Measurements from ENCODE around the gene RPL22L1.
"Not testable (repeated sequence)": the region's sequence is repeated elsewhere in the genome, so short reads cannot be mapped to it uniquely, and the experiment has no call there.

The RPL22L1 gene

DNA sequence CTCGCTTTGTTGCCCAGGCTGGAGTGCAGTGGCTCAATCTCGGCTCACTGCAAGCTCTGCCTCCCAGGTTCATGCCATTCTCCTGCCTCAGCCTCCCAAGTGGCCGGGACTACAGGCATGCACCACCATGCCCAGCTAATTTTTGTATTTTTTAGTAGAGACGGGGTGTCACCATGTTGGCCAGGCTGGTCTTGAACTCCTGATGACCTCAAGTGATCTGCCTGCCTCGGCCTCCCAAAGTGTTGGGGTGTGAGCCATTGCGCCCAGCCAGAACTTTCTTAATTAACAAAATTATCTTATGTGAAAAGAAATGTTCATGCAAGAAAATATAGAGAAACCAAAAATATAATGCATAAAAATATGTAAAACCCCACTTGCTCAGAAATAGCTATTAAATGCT is 7.3 kb upstream of the RPL22L1 start:
- not testable (repeated sequence) for DNase-seq

DNA sequence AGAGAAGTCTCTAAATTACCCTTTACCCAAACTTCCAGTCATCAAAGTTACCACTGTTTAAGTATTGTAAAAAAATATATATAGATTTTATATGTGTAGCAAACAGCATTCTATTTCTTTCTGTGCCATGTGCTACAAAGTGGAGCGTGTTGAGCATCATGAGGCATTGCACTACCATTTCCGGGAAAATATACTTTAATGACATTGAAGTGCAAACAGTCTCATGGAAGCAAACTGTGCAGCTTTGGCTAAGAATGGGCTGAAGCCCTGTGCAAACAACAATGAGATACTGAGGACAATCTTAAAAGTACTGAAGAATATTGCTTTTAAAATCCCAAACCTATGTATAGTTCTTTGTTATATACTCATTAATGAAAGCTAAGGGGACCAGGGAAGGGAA is 6.5 kb upstream of the RPL22L1 start:
- DNase-seq, result no peak

DNA sequence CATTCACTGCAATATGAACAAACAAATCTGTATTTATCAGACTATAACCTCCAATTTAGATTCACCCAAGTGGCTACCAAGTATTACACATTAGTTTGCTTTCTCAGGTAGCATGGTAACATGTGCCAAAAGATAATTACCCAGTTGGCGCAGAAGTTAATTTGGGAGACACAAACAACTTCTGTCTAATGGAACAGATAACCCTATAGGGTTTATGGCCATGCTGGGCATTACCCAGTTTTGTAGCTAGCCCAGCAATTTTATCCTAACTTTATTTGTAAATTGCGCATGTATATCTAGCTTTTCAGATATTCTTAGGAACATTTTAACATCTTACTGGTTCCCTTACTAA is 780 bp downstream of the RPL22L1 start:
- DNase-seq, result no peak

DNA sequence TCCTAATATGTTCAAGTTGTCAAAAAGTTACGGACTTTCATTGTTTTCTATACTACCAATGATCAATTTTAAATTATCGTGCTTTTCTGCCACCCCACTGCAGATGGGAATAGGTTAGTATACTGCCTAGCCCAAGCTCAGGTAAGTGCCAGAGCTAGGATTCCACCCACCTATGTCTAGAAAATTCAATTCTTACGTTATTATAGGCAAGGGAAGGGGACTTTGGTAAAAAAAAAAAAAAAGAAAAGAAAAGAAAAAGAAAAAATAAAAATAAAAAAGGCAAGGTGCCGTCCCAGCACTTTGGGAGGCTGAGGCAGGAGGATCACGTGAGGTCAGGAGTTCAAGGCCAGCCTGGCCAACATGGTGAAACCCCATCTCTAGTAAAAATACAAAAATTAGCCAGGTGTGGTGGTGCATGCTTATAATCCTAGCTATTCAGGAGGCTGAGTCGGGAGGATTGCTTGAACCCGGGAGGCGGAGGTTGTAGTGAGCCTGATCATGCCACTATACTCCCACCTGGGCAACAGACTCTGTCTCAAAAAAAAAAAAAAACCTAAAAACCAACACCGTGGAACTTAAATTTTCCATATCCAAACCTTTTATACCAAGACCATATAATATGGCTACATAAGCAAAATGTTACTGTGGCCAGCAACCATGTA is 1.3 kb downstream of the RPL22L1 start:
- peak in 1 of 2 experiments; percentile 26 for DNase-seq

DNA sequence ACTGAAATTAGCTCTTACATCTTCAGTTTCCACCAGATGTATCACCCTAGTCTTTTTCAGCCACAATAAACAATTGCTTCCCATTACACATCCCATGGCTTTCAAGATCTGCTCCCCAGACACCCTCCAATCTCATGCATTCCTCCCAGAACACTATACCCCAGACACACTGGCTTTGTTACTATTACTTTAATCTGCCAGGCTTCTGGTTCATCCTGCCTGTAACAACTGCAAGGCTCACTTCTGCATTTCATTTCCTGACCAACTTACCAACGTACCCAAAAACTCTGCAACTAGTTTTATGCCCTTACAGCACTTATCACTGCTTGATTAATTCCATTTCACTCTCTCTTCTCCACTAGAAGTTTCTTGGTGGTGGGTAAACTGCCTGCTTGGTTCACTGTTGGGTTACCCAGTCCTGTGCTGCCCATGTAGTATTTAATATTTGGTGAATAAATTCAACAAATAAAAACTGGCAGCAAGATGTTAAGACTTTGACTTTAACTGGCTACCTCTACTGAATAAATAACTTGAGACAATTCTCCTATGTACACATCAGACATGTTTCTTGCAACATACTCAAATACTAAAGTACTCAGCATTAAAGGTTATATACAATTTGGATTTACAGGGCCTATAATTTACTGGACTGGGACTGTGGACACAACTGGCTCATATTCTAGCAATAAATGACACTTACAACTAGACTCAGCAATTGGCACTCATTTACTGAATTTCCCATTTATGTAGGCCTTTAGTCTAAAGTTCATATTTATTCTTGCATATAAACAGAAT is 2.7 kb downstream of the RPL22L1 start:
- DNase-seq, result no peak

DNA sequence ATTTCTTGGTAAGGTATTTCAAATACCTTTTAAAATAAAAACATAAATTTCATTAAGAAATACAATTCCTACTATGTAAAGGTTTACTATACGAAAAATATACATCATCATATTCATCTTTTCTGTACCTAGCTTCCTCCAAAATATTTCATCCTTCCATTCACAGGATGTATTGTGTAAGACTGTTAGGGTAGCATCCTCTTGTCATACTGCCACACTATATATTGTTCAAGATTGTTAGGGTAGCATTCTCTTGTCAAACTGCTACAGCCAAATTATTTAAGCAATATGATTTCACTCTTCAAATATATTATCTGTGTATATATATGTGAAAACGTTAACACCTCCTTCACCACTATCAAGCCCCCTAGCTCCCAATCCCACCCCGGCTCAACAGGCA is 3.5 kb downstream of the RPL22L1 start:
- no peak for DNase-seq

DNA sequence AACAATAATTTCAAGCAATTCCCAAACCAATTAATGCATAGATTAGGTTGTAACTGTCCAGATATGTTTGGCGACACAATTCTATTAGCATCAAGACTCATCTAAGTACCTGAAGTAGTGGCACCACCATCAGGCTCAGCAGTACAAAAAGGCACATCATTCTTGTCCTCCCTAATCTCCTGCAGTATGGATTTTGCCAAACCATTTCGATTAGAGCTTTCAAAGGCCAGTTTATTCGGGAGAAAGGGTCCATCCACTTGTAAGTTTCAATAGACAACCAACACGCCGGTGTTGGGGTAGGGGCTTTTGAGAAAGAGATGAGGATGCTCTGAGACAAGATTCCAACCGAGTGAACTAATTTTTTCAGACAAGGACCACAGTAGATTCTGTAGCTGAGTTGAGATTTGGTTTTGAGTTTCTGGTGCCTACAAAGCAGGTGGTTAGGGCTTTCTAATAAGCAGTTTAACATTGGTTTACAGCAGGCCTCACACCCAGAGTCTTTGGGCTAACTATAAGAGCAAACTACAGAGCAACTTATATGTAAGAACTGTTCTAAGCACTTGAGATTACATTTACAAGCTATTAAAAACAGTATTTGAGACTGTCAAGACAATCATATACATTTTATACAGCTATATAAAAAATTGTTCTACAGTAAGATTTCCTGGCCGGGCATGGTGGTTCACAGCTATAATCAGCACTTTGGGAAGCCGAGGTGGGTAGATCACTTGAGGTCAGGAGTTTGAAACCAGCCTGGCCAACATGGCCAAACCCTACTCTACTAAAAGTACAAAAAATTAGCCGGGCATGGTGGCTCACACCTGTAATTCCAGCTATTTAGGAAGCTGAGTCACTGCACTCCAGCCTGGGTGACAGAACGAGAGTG is 4.5 kb downstream of the RPL22L1 start:
- DNase-seq, result no peak

DNA sequence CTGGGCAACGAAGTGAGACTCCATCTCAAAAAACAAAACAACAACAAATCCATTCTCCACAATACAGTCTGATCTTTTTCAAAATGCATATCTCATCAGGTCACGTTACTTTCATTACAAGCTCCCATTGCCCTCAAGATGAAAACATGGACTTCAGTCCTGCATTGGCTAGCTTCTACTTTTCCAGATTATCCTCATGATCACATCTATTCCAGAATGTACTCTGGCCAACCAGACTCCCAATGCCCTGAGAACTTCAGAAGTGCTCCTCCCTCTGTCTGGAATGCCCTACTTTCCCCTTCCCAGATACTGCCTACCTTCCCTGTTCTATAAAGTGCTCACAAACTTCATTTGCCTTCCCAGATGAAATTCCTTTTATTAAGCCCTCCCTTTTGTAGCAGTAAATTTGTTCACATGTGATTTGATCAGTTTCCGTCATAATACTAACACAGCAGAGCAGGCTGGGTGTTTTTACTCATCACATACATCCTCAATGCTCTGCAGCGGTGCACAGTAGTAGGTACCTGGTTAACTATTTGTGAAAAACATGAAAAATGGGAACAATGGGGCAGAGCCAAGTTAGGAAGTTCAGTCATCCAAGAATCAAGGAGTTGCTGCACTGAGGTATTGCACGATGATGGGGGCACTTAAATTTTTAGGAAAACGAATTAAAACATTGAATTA is 5.3 kb downstream of the RPL22L1 start:
- no peak for DNase-seq

DNA sequence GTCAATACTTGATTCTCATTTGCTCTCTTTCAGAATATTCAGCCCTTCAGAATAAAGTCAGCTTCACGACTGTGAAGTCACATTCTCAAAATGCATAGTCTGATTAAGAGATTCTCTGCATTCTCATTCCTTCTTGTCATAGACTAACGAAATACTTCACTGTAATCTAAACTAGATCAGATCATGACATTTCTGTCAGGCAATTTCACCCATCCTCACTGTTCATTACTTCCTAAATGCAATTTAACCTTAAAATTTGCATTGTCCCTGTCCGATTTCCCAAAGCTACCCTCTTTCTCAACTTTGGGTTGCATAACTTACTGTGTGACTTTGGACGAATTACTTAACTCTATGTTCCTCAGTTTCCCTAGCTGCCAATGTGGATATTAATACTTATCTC is 6.2 kb downstream of the RPL22L1 start:
- DNase-seq, result no peak

DNA sequence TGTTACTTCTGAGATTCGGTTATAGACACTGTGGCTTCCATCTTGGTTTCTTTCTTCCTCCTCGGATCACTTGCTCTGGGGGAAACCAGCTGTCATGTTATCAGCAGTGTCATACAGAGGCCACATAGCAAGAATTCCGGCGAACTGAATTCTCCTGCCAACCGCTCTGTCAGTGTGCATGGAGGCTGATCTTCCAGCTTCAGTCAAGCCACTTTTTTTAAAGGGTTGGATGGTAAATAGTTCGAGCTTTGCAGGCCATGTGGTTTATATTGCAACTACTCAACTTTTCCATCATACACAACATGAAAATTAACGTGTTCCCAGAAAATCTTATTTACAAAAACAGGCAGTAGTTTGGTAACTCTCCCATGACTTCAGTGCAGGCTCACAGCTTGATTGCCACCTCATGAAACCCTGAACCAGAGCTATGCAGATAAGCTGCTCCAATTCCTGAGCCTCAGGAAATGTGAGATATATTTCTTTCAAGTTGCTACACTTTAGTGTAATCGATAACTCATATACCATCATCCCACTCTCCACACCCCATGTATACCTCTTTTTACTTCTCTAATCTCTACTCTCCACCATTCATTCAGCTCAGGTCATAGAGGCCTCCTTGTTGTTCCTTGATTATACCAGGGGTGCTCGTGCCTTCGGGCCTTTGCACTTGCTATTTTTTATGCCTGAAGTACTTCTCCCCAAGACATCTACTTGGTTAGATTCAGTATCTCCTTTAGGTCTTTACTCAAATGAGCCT is 7.2 kb downstream of the RPL22L1 start:
- DNase-seq, result no peak

DNA sequence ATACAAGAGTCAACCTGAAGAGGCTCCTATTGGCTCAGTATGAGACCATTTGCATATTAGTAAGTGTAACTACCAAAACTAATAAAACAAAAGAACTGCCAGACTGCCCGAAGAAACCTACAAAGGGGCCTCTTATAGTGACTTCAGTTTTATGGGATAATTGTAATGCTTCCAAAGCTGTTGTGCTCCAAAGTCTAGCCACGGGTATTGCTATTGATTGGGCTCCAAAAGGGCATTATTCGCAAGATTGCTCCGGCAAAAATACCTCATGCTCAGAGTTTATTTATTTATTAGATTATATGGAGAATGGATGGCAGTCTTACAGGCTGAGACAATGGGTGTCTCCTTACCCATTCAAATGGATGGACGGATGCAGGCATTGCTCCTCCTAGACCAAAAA is 11.4 kb downstream of the RPL22L1 start:
- DNase-seq, result no peak

DNA sequence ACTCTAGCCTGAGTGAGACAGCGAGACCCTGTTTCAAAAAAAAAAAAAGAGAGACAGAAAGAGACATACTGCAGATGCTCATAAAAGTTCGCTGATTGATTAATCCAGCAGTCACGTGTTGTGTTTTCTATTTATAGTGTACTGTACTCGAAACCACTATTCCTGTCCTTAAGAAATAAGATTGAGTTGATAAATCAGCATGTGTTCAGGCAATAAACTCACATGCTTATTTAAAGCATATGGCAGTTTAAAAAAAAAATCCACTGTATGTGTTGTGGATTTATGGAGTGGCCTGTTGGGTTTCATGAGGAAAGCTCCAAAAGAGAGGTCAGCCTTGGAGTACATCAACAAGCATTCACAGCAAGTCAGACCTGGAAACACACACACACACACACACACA is 17.7 kb downstream of the RPL22L1 start:
- no peak for DNase-seq

DNA sequence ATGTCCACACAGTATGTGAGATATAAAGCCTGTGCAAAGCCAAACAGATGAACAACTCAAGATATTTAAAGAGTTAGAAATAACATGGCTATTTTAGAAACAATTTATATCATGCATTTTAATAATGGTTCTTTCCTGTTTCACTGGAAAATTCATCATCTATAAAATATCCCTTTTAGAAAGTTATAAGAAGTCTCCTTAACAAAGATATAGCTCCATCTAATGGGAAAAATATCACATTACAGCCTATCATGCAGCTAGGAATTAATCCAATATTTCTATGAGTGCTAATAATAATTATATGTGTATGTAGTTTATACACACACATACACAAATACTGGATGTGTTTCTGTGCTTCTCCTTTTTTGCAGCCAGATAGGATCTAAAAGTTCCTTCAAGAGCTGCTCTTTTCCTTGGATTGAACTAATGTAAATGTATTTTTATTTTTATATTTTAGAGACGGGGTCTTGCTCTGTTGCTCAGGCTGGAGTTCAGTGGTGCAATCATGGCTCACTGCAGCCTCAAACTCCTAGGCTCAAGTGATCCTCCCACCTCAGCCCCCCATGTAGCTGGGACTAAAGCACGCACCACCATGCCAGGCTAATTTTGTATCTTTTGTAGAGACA is 21.6 kb downstream of the RPL22L1 start:
- no peak for DNase-seq

DNA sequence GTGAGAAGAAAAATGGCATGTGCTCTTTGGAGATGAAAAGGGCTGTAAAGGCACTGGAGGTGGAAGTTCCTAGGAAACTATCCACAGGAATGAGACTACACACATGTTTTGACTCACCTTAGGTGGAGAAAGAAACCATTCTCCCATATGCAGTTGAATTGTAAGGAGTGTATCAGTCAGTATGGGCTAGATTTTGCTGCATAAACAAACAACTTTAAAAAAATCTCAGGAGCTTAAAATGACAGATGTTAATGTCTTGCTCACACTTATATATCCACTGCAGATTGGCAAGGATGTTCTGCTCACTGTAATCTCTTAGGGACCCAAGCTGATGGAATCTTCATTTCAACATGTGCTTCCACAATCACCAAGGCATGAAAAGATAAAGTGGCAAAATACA is 25.6 kb downstream of the RPL22L1 start:
- DNase-seq, result no peak

DNA sequence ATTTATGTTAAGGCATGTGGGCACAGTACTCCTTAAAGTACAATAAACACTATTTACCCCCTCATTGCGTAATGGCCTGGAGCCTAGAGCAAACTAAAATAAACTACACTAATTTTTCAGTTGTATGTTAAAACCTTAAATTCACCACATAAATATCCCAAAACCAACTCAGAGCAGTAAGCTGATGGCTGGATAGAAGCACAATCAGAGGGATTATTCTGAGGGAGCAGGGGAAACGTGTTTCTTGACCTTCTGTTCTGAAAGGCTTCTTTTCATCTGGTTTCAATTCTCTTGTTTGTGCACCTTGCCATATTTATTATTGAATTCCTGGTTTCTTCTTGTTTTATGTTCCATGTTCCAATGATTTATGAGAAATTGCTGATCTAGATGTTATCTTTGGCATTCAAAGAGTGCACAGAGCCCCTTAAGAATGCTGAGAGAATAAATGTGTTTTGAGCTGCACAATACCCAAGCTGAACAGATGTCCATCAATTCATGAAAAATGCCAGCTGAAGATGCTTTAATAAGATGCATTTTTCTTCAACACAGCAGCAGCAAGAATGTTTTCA is 29.6 kb downstream of the RPL22L1 start:
- DNase-seq, result no peak

DNA sequence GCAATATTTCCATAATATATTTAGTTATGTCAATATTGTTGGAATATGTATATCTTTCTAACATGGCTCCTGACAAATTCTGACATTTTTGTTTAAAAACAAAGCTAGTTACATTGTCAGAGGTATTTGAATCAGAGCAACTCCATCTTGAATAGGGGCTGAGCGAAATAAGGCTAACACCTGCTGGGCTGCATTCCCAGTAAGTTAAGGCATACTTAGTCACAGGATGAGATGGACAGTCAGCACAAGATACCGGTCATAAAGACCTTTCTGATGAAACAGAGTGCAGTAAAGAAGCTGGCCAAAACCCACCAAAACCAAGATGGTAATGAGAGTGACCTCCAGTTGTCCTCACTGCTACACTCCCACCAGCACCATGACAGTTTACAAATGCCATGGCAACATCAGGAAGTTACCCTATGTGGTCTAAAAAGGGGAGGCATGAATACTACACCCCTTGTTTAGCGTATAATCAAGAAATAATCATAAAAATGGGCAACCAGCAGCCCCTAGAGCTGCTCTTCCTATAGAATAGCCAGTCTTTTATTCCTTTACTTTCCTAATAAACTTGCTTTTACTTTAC is 30.4 kb downstream of the RPL22L1 start:
- no peak for DNase-seq

DNA sequence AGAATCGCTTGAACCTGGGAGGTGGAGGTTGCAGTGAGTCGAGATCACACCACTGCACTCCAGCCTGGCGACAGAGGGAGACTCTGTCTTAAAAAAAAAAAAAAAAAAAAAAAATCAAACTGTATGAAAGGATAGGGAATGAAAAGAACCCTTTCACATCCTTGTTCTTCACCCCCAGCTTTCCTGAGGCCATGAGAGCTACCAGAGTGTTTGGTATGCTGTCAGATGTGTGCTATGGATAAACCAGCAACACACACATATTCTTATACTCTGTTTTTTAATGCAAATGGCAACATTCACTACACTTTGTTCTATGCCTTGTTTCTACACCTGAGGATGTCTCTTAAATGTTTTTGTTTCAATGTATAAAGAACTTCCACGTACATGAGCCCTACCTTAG is 33.5 kb downstream of the RPL22L1 start:
- no peak for DNase-seq

DNA sequence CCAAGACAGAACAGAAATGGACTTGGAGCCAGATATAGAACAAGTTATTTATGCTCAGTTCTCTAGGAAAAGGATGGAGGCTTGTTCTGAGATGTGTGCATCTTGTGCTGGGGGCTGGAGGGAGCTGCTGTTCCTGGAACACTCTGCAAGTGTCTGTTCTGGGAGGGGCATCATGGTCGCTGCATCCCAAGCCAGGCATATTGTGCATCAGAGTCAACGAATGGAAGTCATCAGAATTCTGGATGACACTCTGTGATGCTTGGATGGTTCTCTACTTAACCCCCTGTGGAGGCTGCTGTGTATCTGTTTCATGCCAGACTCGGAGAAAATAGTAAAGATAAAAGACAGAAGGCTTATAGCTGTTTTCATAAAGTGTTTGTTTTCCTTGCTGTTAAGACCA is 34.7 kb downstream of the RPL22L1 start:
- DNase-seq, result no peak

DNA sequence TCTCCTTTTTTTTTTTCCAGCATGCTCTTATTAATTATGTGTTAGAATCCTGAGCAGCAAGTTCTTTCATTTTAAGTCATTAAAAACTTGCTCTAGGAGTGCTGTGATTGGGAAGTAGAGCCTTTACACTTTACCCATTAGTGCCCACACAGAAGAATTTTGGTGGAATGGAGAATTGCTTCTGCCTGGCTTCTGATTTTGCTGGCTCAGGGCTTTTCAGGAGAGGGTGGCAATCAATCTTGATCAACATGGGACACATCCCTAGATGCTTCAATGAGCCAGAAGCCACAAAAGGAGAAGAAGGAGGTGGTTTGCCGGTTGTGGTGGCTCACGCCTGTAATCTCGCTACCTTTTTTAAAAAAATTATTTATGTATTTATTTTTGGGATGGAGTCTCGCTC is 39.4 kb downstream of the RPL22L1 start:
- DNase-seq, result no peak

DNA sequence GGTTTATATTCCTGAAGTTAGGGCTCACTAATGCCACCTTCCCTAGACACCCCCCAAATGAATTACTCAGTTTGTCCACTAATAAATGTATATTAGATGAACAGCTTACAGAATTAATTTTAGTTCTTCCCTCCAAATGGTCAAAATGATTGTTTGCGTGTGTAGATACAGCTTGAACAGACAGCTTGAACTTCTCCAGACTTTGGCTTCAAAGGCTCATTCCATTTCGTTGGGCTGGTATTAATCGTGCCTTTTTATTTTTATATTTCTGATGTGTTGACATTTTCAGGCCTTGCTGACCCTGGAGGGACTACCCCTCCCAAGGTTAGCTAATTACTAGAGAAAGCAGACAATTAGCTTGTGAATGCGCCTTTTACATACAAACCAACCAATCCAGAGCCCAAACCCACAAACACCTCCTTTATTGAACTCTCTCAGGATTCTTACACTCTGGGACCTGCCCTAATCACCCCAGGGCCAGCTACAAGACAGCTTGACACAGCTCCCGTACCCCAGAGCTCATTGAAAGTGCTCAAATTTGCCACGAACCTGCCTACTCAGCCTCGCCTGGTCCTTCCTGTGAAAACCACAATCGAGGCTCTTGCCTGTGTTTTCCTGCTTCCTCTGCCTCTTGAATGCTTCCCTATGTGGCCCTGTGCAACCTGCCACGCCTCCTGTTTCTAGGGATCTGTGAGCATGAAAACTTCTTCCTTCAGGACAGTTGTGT is 40.3 kb downstream of the RPL22L1 start:
- DNase-seq, result no peak
